Activated CD4-positive, CD25-positive, alpha-beta regulatory T cell treated with anti-CD3 and anti-CD28 coated beads, Interleukin-2, amount 50 U/mL, for 72 hours (primary cell): ENCODE measurements around the gene ARPP19.

Experiments used
- DNase-seq: peaks from one replicate; pipeline ENCODE4 v3.0.0; 2021

The ARPP19 gene

DNA sequence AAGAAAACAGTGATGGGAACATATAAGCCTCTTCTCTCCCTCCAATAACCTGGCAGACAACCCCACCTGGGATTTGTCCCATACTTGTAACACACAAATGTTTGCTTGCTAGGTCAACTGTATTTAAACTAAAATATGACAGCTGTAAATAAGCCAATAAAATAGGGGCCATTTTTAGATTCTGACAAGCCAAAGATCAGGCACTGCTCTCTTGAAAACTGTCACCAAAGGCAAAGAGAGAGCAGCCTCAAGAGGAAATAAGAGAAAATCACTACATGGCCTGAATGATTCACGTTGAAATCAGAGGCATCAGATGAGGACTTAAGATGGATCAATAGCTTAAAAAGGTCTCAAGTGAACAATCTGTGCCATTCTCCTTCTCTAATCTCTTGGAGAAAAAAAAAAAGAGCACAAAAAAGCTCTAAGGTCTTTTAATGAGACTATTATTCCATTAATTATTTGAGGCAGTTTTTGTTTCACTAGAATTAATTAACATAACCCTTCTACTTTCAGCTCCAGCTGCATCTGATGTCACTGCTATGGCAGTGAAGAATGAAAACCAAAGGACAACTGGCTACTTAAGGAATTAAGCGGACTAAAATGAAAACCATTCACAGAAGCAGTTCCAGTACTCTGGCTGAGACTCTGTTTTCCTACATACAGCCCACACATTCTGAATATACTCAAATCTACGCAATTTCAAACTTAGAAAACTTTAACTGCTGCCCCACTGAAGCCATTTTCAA, 59.2 kb downstream of the ARPP19 start:
- no peak for DNase-seq

- DNase-seq, result no peak
Measured at GRCh38 chr15:52506549-52506948, 62.3 kb downstream of the ARPP19 start.

DNA sequence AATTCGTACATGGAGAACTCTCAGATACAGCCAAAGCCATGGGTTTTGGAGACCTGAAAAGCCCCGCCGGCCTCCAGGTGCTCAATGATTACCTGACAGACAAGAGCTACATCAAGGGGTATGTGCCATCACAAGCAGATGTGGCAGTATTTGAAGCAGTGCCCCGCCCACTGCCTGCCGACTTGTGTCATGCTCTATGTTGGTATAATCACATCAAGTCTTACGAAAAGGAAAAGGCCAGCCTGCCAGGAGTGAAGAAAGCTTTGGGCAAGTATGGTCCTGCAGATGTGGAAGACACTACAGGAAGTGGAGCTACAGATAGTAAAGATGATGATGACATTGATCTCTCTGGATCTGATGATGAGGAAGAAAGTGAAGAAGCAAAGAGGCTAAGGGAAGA, 63.7 kb downstream of the ARPP19 start:
- no peak for DNase-seq

- no peak for DNase-seq
Measured at GRCh38 chr15:52503788-52504496, 64.9 kb downstream of the ARPP19 start.

- DNase-seq, result no peak
Measured at GRCh38 chr15:52502608-52503007, 66.2 kb downstream of the ARPP19 start.

GRCh38 chr15:52499506-52499905, 69.3 kb downstream of the ARPP19 start:
- no peak for DNase-seq

- DNase-seq, result no peak
Measured at GRCh38 chr15:52498706-52499105, 70.1 kb downstream of the ARPP19 start.
